Adrenal gland (tissue), 5 donors: ENCODE data around the gene IBA57.

ENCODE experiments used
- CTCF ChIP-seq, 6 experiments: fragments of 450-650 bp in 4 of 6; fragments of 200-600 bp in 2 of 6; sonication (generic) in 1 of 6; IDR thresholded peaks; 1 replicate in 5 of 6; 2 replicates in 1 of 6; pipeline versions ENCODE4 v1.5.1 to v1.8.0; 2016 to 2021; ENCODE audit warnings: antibody characterized with exemption in 6 of 6, mild to moderate bottlenecking in 2 of 6, moderate library complexity in 1 of 6
- POLR2A ChIP-seq, 2 donors: fragments of 450-650 bp; IDR thresholded peaks; one replicate each; pipeline ENCODE4 v1.6.1; 2017; ENCODE audit warnings: antibody characterized with exemption in 2 of 2, mild to moderate bottlenecking in 2 of 2, moderate library complexity in 1 of 2
- donor health status: DM: no; HTN: no; CAD: no.

DNA sequence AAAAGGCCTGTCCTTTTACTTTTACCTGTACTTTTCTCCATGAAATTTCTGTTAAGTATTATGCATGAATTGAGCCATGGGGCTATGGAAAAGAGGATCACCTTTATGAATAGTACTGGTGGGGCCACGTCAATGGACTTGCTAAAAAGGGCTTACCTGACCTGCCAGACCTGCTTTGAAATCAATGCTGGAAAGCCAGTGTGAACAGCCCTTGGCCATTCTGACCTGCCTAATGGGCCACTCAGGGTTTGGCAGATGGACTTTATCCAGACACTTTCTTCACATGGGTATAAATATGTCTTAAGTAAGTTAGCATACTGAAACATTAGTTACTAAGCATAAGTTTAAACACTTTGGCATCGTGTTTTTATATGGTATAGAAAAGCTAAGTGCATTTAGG, 33.8 kb upstream of the IBA57 start:
- TF ChIP-seq CTCF (IDR thresholded peaks at IDR 0.05) (no peak), POLR2A (IDR thresholded peaks at IDR 0.05) (no peak)
